MM.1S (cell line): Measurements from ENCODE around the gene NTSR1.

Experiments used
- DNase-seq: peaks from one replicate; pipeline ENCODE4 v3.0.0-alpha.2; 2015
- H2AFZ ChIP-seq: fragments of 300-600 bp; sonication (generic); 2 replicates; pipeline ENCODE4 v1.6.0; 2016; ENCODE audit warnings: antibody characterized with exemption, low read length
- H3F3A ChIP-seq: fragments of 300-600 bp; sonication (generic); 2 replicates; pipeline ENCODE4 v1.6.1; 2016; ENCODE audit warnings: mild to moderate bottlenecking, antibody characterized with exemption, low read length, moderate library complexity, mixed read lengths; ENCODE audit not compliant: insufficient read depth
- H3K27ac ChIP-seq: fragments of 300-600 bp; sonication (generic); 2 replicates; pipeline ENCODE4 v1.5.1; 2016; ENCODE audit warnings: mild to moderate bottlenecking, low read length
- H3K27me3 ChIP-seq: fragments of 300-600 bp; sonication (generic); replicated peaks from 2 replicates; pipeline ENCODE4 v1.6.0; 2016; ENCODE audit warnings: low read length; ENCODE audit not compliant: insufficient read depth
- H3K36me3 ChIP-seq: fragments of 300-600 bp; sonication (generic); replicated peaks from 2 replicates; pipeline ENCODE4 v1.6.1; 2016; ENCODE audit warnings: mild to moderate bottlenecking, low read length, mixed read lengths; ENCODE audit not compliant: insufficient read depth
- H3K4me1 ChIP-seq: fragments of 300-600 bp; sonication (generic); 2 replicates; pipeline ENCODE4 v1.6.1; 2016; ENCODE audit warnings: low read length, mixed read lengths
- H3K4me2 ChIP-seq: fragments of 300-600 bp; sonication (generic); 2 replicates; pipeline ENCODE4 v1.6.0; 2016; ENCODE audit warnings: low read depth, low read length
- H3K4me3 ChIP-seq: fragments of 300-600 bp; sonication (generic); 2 replicates; pipeline ENCODE4 v1.5.1; 2016; ENCODE audit warnings: low read length, mixed read lengths
- H3K79me2 ChIP-seq: fragments of 300-600 bp; sonication (generic); 2 replicates; pipeline ENCODE4 v1.6.1; 2016; ENCODE audit warnings: mixed run types, low read length, mixed read lengths
- H3K9ac ChIP-seq: fragments of 300-600 bp; sonication (generic); 2 replicates; pipeline ENCODE4 v1.6.1; 2016; ENCODE audit warnings: low read length, mixed read lengths
- H3K9me2 ChIP-seq: fragments of 300-600 bp; sonication (generic); replicated peaks from 2 replicates; pipeline ENCODE4 v1.6.1; 2016; ENCODE audit warnings: mild to moderate bottlenecking, low read length, mixed read lengths; ENCODE audit not compliant: insufficient read depth
- H3K9me3 ChIP-seq: fragments of 300-600 bp; sonication (generic); replicated peaks from 2 replicates; pipeline ENCODE4 v1.6.1; 2016; ENCODE audit warnings: mild to moderate bottlenecking, low read length, mixed read lengths; ENCODE audit not compliant: insufficient read depth
- H4K20me1 ChIP-seq: fragments of 300-600 bp; sonication (generic); 2 replicates; pipeline ENCODE4 v1.6.1; 2016; ENCODE audit warnings: mild to moderate bottlenecking, low read length, moderate library complexity, mixed read lengths; ENCODE audit not compliant: insufficient read depth
- CTCF ChIP-seq: fragments of 300-600 bp; sonication (generic); IDR thresholded peaks from 2 replicates; pipeline ENCODE4 v1.5.1; 2016; ENCODE audit warnings: antibody characterized with exemption, low read length, mixed read lengths
- EZH2 ChIP-seq: fragments of 300-600 bp; sonication (generic); optimal IDR thresholded peaks from 2 replicates; pipeline ENCODE3; 2017; ENCODE audit warnings: low read depth, mild to moderate bottlenecking, antibody characterized with exemption, low read length, mixed read lengths
- EZH2phosphoT487 ChIP-seq: fragments of 300-600 bp; sonication (generic); IDR thresholded peaks from 2 replicates; pipeline ENCODE4 v1.6.1; 2018; ENCODE audit warnings: antibody characterized with exemption, low read length

NTSR1 gene

GRCh38 chr20:62712606-62713005 lies 4.0 kb downstream of the NTSR1 start:
- H3K9me2 ChIP-seq = no peaks in the 10 kb centered on the region
- H3K79me2 ChIP-seq = no peaks in the 10 kb centered on the region
- H3K36me3 ChIP-seq = no peaks in the 10 kb centered on the region
- no peak overlapping the region for H3K27ac ChIP-seq
- H3K9ac ChIP-seq = no peak overlapping the region
- no peak for TF ChIP-seq CTCF
- no peak overlapping the region for H2AFZ ChIP-seq
- peaks cover 96% of the 10 kb centered on the region for H3K27me3 ChIP-seq
- H3F3A ChIP-seq = no peaks in the 10 kb centered on the region
- H3K4me3 ChIP-seq = no peak overlapping the region
- DNase-seq = no peak
- H3K4me1 ChIP-seq = no peaks in the 10 kb centered on the region
- no peak overlapping the region for H3K4me2 ChIP-seq
- no peaks in the 10 kb centered on the region for H3K9me3 ChIP-seq
- no peaks in the 10 kb centered on the region for H4K20me1 ChIP-seq

GRCh38 chr20:62714006-62714405 lies 5.4 kb downstream of the NTSR1 start:
- Histone ChIP-seq H3K79me2 (no peaks in the 10 kb centered on the region), H3F3A (no peaks in the 10 kb centered on the region), H3K4me1 (no peaks in the 10 kb centered on the region), H2AFZ (no peak overlapping the region), H3K9me2 (no peaks in the 10 kb centered on the region), H3K9me3 (no peaks in the 10 kb centered on the region), H3K27ac (no peak overlapping the region), H3K9ac (no peak overlapping the region), H3K27me3 (peaks cover 98% of the 10 kb centered on the region), H3K4me3 (no peak overlapping the region), H3K4me2 (no peak overlapping the region), H3K36me3 (no peaks in the 10 kb centered on the region), H4K20me1 (no peaks in the 10 kb centered on the region)
- no peak for DNase-seq
- TF ChIP-seq CTCF = no peak

- Histone ChIP-seq H3K9me2 (no peaks in the 10 kb centered on the region), H3K4me2 (no peak overlapping the region), H3K27ac (no peak overlapping the region), H3K79me2 (no peaks in the 10 kb centered on the region), H3K27me3 (peaks cover 98% of the 10 kb centered on the region), H3K9ac (no peak overlapping the region), H3K9me3 (no peaks in the 10 kb centered on the region), H2AFZ (no peak overlapping the region), H3K4me1 (no peaks in the 10 kb centered on the region), H4K20me1 (no peaks in the 10 kb centered on the region), H3K4me3 (no peak overlapping the region), H3F3A (no peaks in the 10 kb centered on the region), H3K36me3 (no peaks in the 10 kb centered on the region)
- TF ChIP-seq EZH2 (no peak), EZH2phosphoT487 (no peak), CTCF (no peak)
- no peak for DNase-seq
These were observed 6.2 kb downstream of the NTSR1 start for GRCh38 chr20:62714799-62715198.

GRCh38 chr20:62715201-62715600 lies 6.6 kb downstream of the NTSR1 start:
- Histone ChIP-seq H3K4me2 (no peak overlapping the region), H3K27me3 (peaks cover 98% of the 10 kb centered on the region), H3K9ac (no peak overlapping the region)

More at GRCh38 chr20:62715201-62715600, 6.6 kb downstream of the NTSR1 start:
- Histone ChIP-seq H3K79me2 (no peaks in the 10 kb centered on the region), H3K4me3 (no peak overlapping the region), H3F3A (no peaks in the 10 kb centered on the region), H3K4me1 (no peaks in the 10 kb centered on the region), H3K36me3 (no peaks in the 10 kb centered on the region), H4K20me1 (no peaks in the 10 kb centered on the region), H3K9me3 (no peaks in the 10 kb centered on the region), H3K9me2 (no peaks in the 10 kb centered on the region), H2AFZ (no peak overlapping the region), H3K27ac (no peak overlapping the region)
- no peak for DNase-seq
- TF ChIP-seq CTCF (no peak), EZH2 (no peak), EZH2phosphoT487 (no peak)
